B cell (primary cell): ENCODE measurements around the gene F13A1. TPM values are rescaled to one million over a fixed set of nuclear protein-coding genes. Genes with fewer than 3 reads are reported as not detected.

Source experiments
- ATAC-seq: fragments of 200-7000 bp; cut with Tn5 transposase; one replicate; pipeline ENCODE4 v1.10.0; 2021; ENCODE audit warnings: low read depth, mild to moderate bottlenecking, moderate number of reproducible peaks, moderate library complexity
- CTCF ChIA-PET: fragments of 350-600 bp; sonication (Branson Sonifier 250); formaldehyde crosslinking; loops from one replicate; lab custom pipeline; 2021; ENCODE audit warnings: antibody characterized with exemption, inconsistent platforms; lab: Charles Lee
- POLR2A ChIA-PET: fragments of 350-600 bp; sonication (Branson Sonifier 250); formaldehyde crosslinking; loops from one replicate; lab custom pipeline; 2021; ENCODE audit warnings: antibody characterized with exemption; lab: Charles Lee
- DNase-seq: peaks from one replicate; pipeline ENCODE4 v3.0.0; 2013
- H2AFZ ChIP-seq: 2 replicates; pipeline ENCODE4 v1.6.1; 2012; ENCODE audit warnings: mild to moderate bottlenecking, low read depth, low read length; ENCODE audit not compliant: insufficient read depth, poor library complexity, severe bottlenecking
- H3K27ac ChIP-seq, 2 donors: 1 replicate in 1 of 2; 2 replicates in 1 of 2; pipeline ENCODE4 v1.5.1; 2012 to 2013; ENCODE audit warnings: low read length in 2 of 2, mild to moderate bottlenecking in 2 of 2, moderate library complexity in 1 of 2
- H3K27me3 ChIP-seq, 4 experiments: fragments of 200-600 bp in 1 of 4; sonication (generic) in 1 of 4; replicated peaks in 1 of 4; 1 replicate in 2 of 4; 2 replicates in 2 of 4; pipeline versions ENCODE4 v1.6.1 to v1.7.0; 2013 to 2016; ENCODE audit warnings: low read length in 3 of 4, mild to moderate bottlenecking in 2 of 4, mixed read lengths in 1 of 4, moderate library complexity in 1 of 4; ENCODE audit not compliant: insufficient read depth in 4 of 4, control insufficient read depth in 3 of 4; ENCODE audit errors: control extremely low read depth in 1 of 4
- H3K36me3 ChIP-seq, 2 experiments: replicated peaks in 1 of 2; 1 replicate in 1 of 2; 2 replicates in 1 of 2; pipeline versions ENCODE4 v1.6.1 to v1.7.1; 2013; ENCODE audit warnings: low read length in 1 of 2; ENCODE audit not compliant: insufficient read depth in 2 of 2, control insufficient read depth in 1 of 2; ENCODE audit errors: control extremely low read depth in 1 of 2, extremely low read depth in 1 of 2
- H3K4me1 ChIP-seq, 2 donors: fragments of 200-600 bp in 1 of 2; sonication (generic) in 1 of 2; 1 replicate in 1 of 2; 2 replicates in 1 of 2; pipeline versions ENCODE4 v1.5.1 to v1.6.1; 2013 to 2017; ENCODE audit warnings: low read length in 2 of 2; ENCODE audit not compliant: control insufficient read depth in 2 of 2, insufficient read depth in 2 of 2
- H3K4me2 ChIP-seq: replicated peaks from 2 replicates; pipeline ENCODE3; 2012; ENCODE audit warnings: mild to moderate bottlenecking, low read depth, low read length; ENCODE audit not compliant: poor library complexity, severe bottlenecking
- H3K4me3 ChIP-seq, 5 experiments: fragments of 200-600 bp in 1 of 5; sonication (generic) in 1 of 5; 1 replicate in 3 of 5; 2 replicates in 2 of 5; pipeline versions ENCODE4 v1.5.1 to v1.7.0; 2011 to 2016; ENCODE audit warnings: low read length in 4 of 5, mild to moderate bottlenecking in 4 of 5, low read depth in 2 of 5, control low read depth in 1 of 5, moderate library complexity in 1 of 5; ENCODE audit not compliant: insufficient read depth in 1 of 5; ENCODE audit errors: control extremely low read depth in 1 of 5, extremely low read depth in 1 of 5
- H3K79me2 ChIP-seq: fragments of 200-600 bp; sonication (generic); one replicate; pipeline ENCODE4 v1.6.0; 2016; ENCODE audit warnings: low read length; ENCODE audit not compliant: control insufficient read depth, insufficient read depth
- H3K9ac ChIP-seq: fragments of 200-600 bp; sonication (generic); 2 replicates; pipeline ENCODE4 v1.6.1; 2017; ENCODE audit warnings: mild to moderate bottlenecking, low read length, moderate library complexity
- H3K9me3 ChIP-seq, 3 donors: one replicate each; pipeline versions ENCODE4 v1.6.1 to v1.7.1; 2013; ENCODE audit warnings: low read length in 2 of 3; ENCODE audit not compliant: control insufficient read depth in 2 of 3, insufficient read depth in 1 of 3; ENCODE audit errors: control extremely low read depth in 1 of 3
- H4K20me1 ChIP-seq: 2 replicates; pipeline ENCODE4 v1.6.0; 2012; ENCODE audit warnings: mild to moderate bottlenecking, low read length; ENCODE audit not compliant: insufficient read depth, control insufficient read depth, poor library complexity, severe bottlenecking
- H3K27ac Mint-ChIP-seq: one replicate; pipeline ENCODE4 v1.8.0; 2021; ENCODE audit warnings: mixed read lengths
- H3K27me3 Mint-ChIP-seq: one replicate; pipeline ENCODE4 v1.8.0; 2021; ENCODE audit warnings: mixed read lengths
- H3K4me1 Mint-ChIP-seq: one replicate; pipeline ENCODE4 v1.8.0; 2021; ENCODE audit warnings: mixed read lengths
- H3K4me3 Mint-ChIP-seq: one replicate; pipeline ENCODE4 v1.8.0; 2021; ENCODE audit warnings: mixed read lengths
- H3K9me3 Mint-ChIP-seq: one replicate; pipeline ENCODE4 v1.8.0; 2022; ENCODE audit warnings: mixed read lengths; ENCODE audit not compliant: insufficient read depth
- CTCF ChIP-seq: fragments of 200-600 bp; IDR thresholded peaks from one replicate; pipeline ENCODE4 v1.8.0; 2022; ENCODE audit warnings: antibody characterized with exemption, mild to moderate bottlenecking
- EZH2 ChIP-seq: IDR thresholded peaks from 2 replicates; pipeline ENCODE4 v1.6.1; 2012; ENCODE audit warnings: borderline replicate concordance, low read depth, mild to moderate bottlenecking, moderate library complexity, low read length; ENCODE audit not compliant: insufficient read depth, poor library complexity, severe bottlenecking
- WGBS: methylation state at CpG from one replicate; pipeline ENCODE4 v1.1.5; 2013; ENCODE audit warnings: missing lambda C conversion rate; ENCODE audit not compliant: insufficient coverage; 5-methylcytosine and 5-hydroxymethylcytosine counted together
- intact Hi-C: fragments of 100-400 bp; cut with micrococcal nuclease; formaldehyde crosslinking; loops from one replicate; pipeline ENCODE4 v1.10.0; 2022
- polyA plus RNA-seq: library from polyadenylated mRNA; depleted of rRNA; stranded (reverse); fragments of >200 nt; gene quantifications from 2 replicates; pipeline ENCODE4 v1.2.3, GENCODE V29; 2012
- total RNA-seq, 2 donors: library from RNA; stranded (reverse); fragments of 120-200 nt in 1 of 2; gene quantifications; 1 replicate in 1 of 2; 2 replicates in 1 of 2; pipeline versions ENCODE4 v1.2.3 to v1.2.4, GENCODE V29; 2013 to 2022

The F13A1 gene
- total and polyA plus RNA-seq, 2 donors (not counting 1 experiment from before 2014, with no cell fraction given), result 0.43 to 2.0 TPM

- TF ChIP-seq CTCF, result no peak
- Mint-ChIP-seq H3K9me3 (peaks cover 5% of the 10 kb centered on the region), H3K27me3 (peaks cover 17% of the 10 kb centered on the region), H3K4me3 (no peak overlapping the region), H3K4me1 (no peaks in the 10 kb centered on the region), H3K27ac (no peak overlapping the region)
- ATAC-seq (no peak), DNase-seq (no peak)
- Histone ChIP-seq H3K9me3 (peaks cover 0 to 2% (median 0%) of the 10 kb centered on the region in 3 donors), H2AFZ (no peak overlapping the region), H3K27me3 (peaks cover 0 to 12% (median 2%) of the 10 kb centered on the region in 4 experiments), H3K9ac (no peak overlapping the region), H3K27ac (no peak overlapping the region), H3K4me3 (no peak overlapping the region), H3K4me2 (no peak overlapping the region), H4K20me1 (no peaks in the 10 kb centered on the region), H3K36me3 (no peaks in the 10 kb centered on the region), H3K79me2 (no peaks in the 10 kb centered on the region), H3K4me1 (no peaks in the 10 kb centered on the region)
- POLR2A ChIA-PET, result no interaction called here
- intact Hi-C loops, result no loop called here
- WGBS, result 55% methylated on average over 2 of the region's 5 CpGs
- CTCF ChIA-PET, result interaction anchor here (1.1 kb wide), 1 partner anchor 134 kb away, joined by 3 read pairs; no protein-coding TSS in a partner anchor
These were observed 80.6 kb downstream of the F13A1 start for GRCh38 chr6:6239598-6240581.

- ATAC-seq, result no peak
- TF ChIP-seq EZH2 (no peak), CTCF (no peak)
- no peak overlapping the region for H2AFZ ChIP-seq
- no peak overlapping the region for H3K27ac ChIP-seq
- Mint-ChIP-seq H3K27ac (no peak overlapping the region), H3K4me3 (no peak overlapping the region), H3K4me1 (no peaks in the 10 kb centered on the region), H3K27me3 (peaks cover 20% of the 10 kb centered on the region), H3K9me3 (peaks cover 7% of the 10 kb centered on the region)
- H3K4me3 ChIP-seq, result no peak overlapping the region
- WGBS, result 62% methylated on average over 4 of the region's 6 CpGs
- CTCF ChIA-PET, result no interaction called here
- no peaks in the 10 kb centered on the region for H3K36me3 ChIP-seq
- POLR2A ChIA-PET, result no interaction called here
- H3K27me3 ChIP-seq, result peaks cover 0 to 8% (median 2%) of the 10 kb centered on the region in 4 experiments
- no peaks in the 10 kb centered on the region for H3K79me2 ChIP-seq
- H3K9me3 ChIP-seq, result peaks cover 0 to 2% (median 0%) of the 10 kb centered on the region in 3 donors
- no peaks in the 10 kb centered on the region for H4K20me1 ChIP-seq
- no peaks in the 10 kb centered on the region for H3K4me1 ChIP-seq
- DNase-seq, result no peak
- intact Hi-C loops, result no loop called here
- no peak overlapping the region for H3K9ac ChIP-seq
- no peak overlapping the region for H3K4me2 ChIP-seq
These were observed 83.6 kb downstream of the F13A1 start for GRCh38 chr6:6236730-6237469.
